HUDEP-2 (cell line): ENCODE measurements around the gene KIRREL1.

Experiments used
- DNase-seq, 76 experiments: peaks; one replicate each; lab custom pipeline; 2025; ENCODE audit not compliant: unreplicated experiment in 76 of 76; lab: John Stamatoyannopoulos, UW

The KIRREL1 gene

DNA sequence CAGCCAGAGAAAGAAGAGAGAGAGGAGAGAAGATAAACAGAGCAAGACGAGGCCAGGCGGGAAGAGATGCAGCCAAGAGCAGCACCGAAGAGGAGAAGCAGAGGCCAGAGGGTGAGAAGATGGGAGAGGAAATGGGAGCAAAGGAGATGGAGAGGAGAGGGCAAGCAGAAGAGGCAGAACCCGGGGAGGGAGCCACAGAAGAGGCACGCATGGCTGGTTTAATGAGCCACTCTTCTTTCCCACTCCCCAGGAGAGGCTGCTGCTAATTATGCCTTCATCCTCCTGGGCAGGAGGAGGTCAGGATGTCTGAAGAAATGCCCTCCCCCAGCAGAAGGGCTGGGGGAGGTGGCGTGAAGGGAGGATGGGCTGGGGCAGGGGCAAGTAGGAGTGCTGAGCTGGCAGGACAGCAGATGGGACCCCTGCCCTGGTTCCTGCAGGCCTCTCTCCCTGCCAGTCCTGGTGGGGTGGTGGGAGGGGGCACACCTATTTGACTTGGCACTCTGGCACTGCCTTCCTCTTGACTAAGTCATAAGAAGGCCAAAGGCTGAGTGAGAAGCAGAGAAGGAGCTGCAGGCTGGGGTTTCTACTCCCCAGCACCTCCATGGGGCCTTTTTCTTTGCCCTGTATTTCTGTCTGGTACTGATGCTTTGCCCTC lies 32.3 kb downstream of the KIRREL1 start:
- no peak for DNase-seq

DNA sequence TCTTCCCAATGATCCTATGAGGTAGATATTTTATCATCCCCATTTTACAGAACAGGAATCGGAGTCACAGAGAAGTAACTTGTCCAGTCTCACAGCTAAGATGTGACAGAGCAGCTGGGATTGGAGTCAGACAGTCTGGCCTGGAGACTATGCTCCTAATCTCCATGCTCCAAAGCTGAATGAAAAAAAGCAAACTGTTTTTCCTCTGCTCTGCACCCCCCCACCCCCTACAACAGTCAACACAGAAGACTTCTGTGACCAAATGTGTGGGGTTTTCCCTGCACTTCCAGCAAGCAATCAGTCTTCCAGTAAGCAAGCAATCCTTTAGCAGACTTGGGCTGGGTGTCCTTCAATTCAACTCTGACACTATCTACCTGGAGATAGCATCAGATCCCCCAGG lies 33.2 kb downstream of the KIRREL1 start:
- no peak for DNase-seq

DNA sequence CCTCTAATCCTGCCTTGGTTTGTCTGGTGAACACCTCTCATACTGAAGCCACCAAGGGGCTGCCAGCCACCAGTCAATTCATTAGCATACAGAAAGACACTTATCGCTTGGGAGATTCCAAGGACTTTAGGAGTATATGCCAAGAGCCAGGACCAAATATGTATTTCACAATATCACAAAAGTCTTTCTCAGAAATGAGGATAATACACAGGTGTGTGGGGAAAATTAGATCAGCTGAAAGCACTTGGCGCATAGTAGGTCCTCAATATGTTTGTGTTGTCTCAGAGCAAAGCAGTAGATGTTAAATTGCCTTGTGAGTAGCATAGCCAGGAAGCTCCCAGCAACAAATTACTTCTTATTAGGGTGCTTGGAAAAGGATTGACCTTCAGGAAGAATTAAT lies 34.1 kb downstream of the KIRREL1 start:
- no peak for DNase-seq

DNA sequence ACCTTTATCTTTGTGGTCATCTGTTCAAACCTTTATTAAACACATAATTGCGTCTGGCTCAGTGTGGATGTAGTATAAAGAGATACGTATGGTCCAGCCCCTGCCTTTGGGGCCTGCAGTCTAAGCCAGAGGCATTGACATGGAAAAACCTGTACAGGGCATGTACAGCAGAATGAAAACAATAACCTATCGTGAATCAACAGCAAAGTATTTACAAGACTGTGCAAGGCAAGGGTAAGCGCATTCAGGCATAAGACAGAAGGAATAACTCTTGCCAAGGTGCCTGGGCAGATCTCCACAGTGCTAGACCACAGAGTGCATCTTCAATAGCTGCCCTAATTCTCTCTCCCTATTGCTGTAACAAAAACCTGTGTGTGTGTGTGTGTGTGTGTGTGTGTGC lies 35.5 kb downstream of the KIRREL1 start:
- no peak for DNase-seq

DNA sequence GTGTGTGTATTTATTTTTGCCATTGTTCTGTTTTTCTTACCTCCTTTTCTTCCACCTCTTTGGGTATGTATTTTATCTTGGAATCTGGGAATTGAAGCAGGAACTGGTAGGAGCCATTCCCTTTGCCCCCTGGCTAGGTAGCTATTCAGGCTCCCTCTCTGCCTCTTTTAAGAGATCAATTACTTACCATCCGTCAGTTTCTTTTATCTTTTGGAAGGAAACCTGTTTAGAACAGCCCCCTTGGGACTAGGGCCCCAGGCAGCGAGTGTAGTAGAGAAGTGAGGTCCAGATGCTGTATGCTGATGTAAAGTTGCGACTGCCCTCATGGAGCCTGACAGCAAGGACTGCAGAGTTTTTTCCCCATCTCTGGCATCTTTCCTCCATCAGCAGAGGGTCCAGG lies 41.6 kb downstream of the KIRREL1 start:
- DNase-seq, result no peak

DNA sequence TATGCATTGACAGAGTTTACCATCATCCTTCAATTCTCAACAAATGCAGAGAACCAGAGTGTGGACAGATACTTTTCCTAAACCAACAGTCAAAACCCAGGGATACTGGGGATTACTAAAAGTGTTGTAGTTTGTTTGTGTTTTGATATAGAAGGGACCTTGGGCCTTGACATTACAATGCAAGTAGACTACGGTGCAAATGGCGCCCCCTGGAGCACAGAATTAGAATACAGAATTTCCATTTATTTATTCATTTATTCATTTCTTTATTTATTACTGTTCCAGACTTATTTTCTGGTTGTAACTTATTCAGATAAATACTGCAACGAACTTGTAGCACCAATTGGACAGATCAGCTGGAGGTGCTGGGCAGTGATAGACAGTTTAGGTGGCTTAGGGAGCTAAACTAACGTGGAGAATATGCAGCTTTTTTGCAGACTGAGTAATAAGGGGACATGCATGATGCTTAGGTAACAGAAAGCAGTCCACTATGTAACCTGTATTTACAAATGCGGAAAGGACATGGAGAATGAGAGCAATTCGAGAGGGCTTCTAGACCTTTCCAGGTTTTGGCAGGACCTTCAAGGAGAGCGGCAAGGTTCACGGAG lies 42.6 kb downstream of the KIRREL1 start:
- DNase-seq, result peak in 16 of 76 experiments; percentile 1 to 26 (median 5)

DNA sequence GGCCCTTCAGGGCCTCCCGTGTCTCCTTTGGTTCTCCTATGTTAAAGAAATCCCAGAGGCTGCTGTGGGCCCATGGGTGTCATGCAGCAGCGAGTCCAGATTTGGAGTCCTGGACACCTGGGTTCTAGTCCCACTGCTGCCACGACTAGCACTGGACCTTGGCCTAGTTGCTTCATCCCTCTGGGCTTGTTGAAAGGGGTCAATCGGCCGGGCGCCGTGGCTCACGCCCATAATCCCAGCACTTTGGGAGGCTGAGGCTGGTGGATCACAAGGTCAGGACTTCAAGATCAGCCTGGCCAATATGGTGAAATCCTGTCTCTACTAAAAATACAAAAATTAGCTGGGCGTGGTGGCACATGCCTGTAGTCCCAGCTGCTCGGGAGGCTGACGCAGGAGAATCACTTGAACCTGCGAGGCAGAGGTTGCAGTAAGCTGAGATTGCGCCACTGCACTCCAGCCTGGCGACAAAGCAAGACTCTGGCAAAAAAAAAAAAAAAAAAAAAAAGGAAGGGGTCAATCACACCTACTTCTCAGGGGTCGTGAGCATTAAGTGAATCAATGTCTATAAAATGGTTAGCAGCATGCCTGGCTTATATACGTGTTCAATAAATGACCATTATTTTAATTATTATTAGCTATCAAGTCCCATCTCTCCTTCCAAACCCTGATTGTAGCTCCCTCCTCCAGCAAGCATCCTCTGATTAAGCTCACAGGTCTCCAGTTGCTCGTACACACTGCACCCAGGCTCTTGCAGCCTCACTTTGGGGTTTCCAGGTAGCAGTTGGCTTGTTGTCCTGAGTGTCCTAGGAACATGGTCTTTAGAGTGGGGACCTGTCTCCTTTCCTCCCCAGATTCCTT lies 43.8 kb downstream of the KIRREL1 start:
- no peak for DNase-seq

DNA sequence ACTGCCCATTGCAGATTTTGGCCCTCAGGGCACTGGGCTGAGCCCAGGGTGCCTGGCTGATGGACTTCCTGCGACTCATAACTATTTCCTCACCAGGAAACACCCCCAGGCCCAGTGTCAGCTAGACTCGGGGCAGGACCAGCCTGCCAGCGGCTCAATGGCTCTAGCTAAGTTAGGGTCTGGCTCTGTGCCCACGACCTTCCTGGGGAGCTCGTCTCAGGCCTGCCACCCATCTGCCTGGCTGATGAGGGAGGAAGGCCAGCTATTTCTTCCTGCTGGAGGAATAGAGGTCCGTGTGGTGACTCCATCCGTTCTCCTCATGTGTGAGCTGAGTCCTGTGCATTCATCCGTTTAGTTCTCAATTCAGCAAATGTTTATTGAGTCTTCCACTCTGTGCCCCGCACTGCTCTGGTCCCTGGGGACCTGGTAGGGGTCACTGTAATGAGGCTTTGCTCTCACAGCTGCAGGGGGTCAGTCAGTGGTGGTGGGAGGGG lies 44.5 kb downstream of the KIRREL1 start:
- DNase-seq, result no peak

DNA sequence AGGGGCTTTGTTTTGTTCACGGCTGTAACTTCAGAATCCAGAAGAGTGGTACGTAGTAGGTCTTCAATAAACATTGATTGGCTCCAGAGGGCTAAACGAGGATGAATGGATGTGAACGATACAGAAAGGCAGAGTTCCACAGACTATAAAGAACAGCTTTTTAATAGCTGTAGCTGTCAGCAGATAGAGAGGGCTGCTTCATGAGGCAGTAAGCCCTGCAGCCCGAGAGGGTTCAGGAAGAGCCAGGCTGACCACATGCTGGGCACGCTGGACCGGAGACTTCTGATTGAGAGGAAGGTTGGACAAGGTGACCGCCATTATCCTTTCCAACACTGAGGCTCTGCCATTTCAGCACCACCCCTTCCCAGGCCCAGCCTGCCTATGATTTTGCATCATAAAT lies 45.3 kb downstream of the KIRREL1 start:
- DNase-seq, result no peak

DNA sequence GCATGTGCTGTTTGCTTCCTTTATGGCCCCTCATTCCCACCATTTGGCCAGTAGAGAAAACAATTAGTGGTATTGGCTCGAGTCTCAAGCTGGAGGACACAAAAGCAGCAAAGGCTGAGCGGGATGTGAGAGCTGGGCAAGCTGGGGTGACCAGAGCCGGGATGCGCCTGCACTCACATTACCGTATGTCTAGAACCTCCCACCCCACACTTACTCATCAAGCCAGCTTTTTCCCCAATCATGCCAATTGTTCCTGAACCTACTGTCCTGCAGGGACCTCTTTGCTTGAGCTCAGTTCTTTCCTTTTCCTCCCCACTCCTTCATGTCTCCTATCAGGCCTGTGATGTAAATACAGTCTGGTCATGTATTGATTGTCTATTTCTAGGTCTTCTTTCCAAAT lies 45.9 kb downstream of the KIRREL1 start:
- no peak for DNase-seq

DNA sequence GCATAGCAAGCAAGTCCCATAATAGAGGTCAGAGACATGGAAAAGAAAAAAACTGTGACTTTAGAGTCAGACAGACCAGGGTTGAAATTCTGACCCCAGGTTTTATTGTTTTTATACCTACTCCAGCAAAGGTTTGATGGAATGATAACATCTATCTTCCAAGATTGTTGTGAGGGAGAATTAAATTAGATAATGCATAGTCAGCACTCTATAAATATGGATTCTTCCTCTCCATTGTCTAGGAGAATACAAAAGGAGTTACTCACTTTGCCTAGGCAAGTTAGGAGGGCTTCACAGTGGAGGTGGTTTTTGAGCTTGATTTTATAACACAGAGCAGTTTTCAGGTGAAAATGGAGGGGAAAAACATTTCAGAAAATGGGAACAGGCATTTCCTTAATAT lies 46.9 kb downstream of the KIRREL1 start:
- DNase-seq, result no peak

DNA sequence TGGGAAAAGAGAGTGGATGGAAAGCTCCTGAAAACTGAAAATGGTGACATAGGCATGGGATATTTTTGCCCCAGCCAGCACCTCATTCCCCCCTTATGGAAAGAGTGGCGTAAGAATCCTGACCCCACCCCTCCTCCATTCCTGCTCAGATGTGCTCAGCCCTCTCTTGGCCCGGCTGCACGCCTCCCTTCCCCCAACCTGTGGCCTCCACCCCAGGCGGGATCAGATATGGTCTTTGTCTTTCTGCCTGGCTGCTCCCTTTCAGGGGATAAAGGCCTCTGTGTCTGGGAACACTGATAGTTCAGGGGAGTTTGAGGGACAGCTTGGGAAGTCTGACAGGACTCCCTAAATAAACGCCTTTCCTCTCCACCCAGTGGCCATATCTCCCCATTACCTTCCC lies 49.8 kb downstream of the KIRREL1 start:
- no peak for DNase-seq

DNA sequence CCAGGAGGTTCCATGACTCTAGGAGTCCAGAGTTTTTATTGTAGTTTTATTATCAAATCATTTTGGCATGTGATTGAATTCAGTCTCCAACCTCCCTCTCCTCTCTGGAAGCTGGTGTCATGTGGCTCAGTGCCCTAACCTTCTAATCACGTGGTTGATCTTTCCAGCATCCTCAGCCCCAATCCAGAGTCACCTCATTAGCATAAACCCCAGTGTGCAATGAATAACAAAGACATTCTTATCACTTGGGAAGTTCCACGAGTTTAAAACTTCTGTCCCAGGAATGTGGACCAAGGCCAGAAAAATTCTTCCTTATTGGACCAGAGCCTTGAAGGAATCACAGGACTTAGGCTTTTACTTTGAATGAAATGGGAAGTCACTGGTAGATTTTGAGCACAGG lies 52.2 kb downstream of the KIRREL1 start:
- no peak for DNase-seq

DNA sequence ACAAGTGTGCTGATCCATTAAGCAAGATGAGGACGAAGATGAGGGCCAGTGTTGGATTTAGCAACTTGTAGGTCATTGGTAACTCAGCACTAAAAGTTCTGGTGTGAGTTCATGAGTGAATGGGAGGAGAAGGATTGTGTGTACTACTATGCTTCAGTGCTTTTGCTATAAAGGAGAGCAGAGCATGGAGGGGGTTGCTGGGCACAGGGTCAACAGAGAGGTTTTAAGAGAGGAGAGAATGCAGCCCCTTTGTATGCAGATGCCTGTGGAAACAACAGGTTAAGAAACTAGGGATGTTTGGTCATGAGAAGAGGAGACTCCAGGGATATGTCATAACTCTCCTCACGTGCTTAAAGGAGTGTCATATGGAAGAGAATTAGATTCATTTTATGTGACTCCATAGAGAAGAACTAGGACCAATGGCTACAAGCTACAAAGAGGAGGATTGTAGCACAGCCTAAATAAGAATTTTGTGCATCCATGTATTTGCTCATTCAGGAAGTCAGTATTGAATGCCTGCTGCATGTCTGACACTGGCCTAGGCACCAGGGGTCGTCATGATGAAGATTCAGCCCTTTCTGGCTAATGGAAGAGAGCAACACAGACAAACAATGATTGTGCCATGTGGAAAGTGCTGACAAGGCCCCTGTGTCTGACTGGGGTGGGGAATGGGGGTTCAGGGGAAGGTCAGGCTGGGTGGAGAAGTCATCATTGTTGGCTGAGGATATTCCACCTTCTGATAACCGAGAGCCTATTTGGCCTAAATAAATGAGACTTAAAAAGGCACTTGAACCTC lies 53.5 kb downstream of the KIRREL1 start:
- no peak for DNase-seq

DNA sequence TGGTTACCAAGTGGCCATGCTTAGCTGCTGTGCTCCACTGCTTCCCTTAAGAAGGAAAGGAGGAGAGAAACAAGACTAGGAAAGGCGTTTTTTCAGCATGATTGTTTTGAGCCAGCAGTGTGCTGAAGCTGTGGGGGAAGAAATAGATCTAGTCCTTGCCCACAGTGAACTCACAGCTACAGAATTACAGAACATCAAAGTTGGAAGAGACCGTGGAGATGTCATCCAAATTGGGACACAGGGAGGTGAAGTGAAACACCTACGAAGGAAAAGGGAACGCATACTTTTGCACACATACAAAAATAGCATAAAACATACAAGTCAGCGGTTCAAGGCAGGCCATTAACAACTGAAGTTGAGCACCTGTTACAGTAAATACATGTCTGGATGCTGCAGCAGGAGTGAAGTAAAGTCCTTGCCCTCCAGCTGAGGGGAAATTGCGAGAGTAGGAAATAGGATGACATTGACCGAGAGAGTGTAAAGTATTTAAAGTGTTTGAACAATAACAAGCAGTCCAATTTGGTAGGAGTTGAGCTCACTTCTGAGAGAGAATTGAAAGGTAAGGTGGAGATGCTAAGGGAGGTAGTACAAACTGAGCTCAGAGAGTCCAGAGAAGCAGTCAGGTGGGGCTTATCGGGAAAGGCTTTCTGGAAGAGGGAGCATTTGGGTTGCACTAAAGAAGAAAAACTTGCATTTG lies 55.1 kb downstream of the KIRREL1 start:
- DNase-seq, result no peak

DNA sequence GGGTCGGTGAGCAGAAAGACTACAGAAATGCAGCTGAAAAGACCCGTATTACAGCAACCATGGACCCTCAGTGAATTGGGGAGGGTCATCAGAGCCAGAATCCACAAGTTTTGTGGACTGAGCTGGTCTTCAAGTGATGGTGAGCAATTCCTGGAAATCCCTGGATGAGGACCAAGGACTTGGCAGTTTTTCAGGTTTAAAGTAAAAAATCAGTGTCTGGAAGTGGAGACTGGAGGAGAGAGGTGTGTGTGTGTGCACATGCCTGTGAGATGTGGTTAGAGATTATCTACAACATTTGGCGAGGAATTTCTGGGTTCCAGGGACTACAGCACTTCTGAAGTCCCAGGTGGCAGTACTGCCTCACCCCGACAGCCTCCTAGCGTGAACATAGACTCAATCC lies 56.4 kb downstream of the KIRREL1 start:
- no peak for DNase-seq

DNA sequence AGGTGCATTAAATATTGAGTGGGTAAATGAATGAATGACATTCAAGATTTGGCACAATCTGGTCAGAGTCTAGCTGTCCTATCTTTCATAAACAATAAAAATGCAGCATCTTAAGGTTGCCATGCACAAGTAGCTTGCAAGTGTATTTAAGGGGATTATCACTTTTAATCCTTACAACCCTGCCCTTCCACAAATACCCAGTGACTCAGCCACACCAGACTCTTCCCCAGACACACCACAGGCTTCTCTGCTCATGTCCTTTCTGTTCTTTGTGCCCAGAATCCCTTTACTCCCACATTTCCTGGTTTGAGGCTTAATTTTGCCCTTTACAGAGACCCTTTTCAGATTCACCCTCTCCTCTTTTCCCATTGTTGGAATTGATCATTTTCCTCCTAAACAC lies 59.8 kb downstream of the KIRREL1 start:
- DNase-seq, result no peak

DNA sequence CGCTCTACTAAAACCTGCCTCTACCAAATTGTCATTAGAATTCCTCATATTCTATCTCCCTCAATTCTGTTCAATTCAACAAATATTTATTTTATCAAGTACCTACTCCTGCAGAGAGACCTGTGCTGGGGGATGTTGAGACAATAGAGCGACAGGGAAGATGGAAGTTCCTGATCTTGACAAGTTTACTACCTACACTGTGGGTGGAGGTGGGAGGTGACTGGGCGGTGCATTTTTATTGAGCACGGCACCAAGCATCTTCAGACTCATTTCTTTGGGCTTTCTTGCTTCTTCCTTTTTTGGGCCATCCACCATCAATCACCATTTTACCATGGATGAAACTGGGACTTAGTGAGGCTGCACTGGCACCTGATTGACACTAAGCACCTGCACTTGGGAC lies 61.3 kb downstream of the KIRREL1 start:
- DNase-seq, result no peak

DNA sequence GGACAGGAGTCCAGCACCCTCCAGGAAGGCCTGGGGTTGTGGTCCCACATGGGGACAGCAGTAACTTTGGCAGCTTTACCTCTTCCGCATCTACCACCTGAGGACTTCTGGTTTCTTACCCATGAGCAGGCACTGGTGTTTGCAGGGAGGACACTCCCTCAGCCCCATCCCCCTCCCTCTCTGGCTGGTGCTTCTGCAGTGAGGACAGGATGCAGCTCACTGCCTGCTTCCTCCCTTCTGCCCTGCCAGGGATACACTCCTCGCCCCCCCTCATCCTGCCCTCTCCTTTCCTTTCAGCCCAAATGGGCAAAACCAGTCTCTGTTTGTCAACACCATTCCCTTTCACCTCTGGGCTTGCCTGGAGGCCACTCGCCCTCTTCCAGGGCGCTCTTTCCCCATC lies 62.4 kb downstream of the KIRREL1 start:
- DNase-seq, result no peak

DNA sequence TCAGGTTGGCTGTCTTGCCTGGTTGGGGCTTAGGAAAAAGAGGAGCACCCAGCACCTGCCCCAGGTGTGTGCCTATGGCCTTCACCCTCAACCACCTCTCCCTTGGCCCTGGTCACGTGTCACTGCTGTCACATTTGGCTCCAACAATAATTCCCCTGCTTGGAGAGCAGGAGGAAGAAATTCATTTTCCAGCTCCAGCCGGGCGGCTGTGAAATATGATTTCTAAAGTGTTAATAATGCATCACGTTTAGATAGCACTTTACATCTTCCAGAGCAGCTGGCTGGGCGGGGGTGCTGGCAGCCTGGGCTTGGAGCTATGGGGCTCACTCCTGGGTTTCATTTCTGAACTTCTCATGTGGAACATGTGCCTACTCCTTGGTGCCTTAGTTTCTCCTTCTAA lies 63.1 kb downstream of the KIRREL1 start:
- DNase-seq, result no peak
